ENCODE results near the gene ASB2.

Gene ASB2

GRCh38 chr14:93902619-93903307 lies 73.6 kb downstream of the ASB2 start:
- DNase-seq (ENCODE audit: low read depth), result no peak

GRCh38 chr14:93901813-93902212 lies 74.6 kb downstream of the ASB2 start:
- DNase-seq (ENCODE audit: low read depth), result no peak

GRCh38 chr14:93898731-93899130 lies 77.6 kb downstream of the ASB2 start:
- no peak for DNase-seq (ENCODE audit: low read depth)

GRCh38 chr14:93898081-93898611 lies 78.2 kb downstream of the ASB2 start:
- no peak for DNase-seq (ENCODE audit: low read depth)

GRCh38 chr14:93897476-93897845 lies 78.9 kb downstream of the ASB2 start:
- DNase-seq (ENCODE audit: low read depth), result no peak

GRCh38 chr14:93895023-93895604 lies 81.3 kb downstream of the ASB2 start:
- DNase-seq (ENCODE audit: low read depth), result no peak

- DNase-seq (ENCODE audit: low read depth), result no peak
Observed at GRCh38 chr14:93893661-93894261, 82.6 kb downstream of the ASB2 start.

GRCh38 chr14:93892923-93893558 lies 83.3 kb downstream of the ASB2 start:
- DNase-seq (ENCODE audit: low read depth), result peak; percentile 57

- no peak for DNase-seq (ENCODE audit: low read depth)
Observed at GRCh38 chr14:93892505-93892839, 83.9 kb downstream of the ASB2 start.

GRCh38 chr14:93891756-93892504 lies 84.4 kb downstream of the ASB2 start:
- no peak for DNase-seq (ENCODE audit: low read depth)

- DNase-seq (ENCODE audit: low read depth), result no peak
Observed at GRCh38 chr14:93889739-93890483, 86.5 kb downstream of the ASB2 start.

- no peak for DNase-seq (ENCODE audit: low read depth)
Observed at GRCh38 chr14:93888995-93889394, 87.4 kb downstream of the ASB2 start.

GRCh38 chr14:93884950-93885349 lies 91.4 kb downstream of the ASB2 start:
- DNase-seq (ENCODE audit: low read depth), result no peak

Measured in activated T-cell treated with anti-CD3 and anti-CD28 coated beads for 24 hours (primary cell).